Pancreas (tissue), 10 donors: ENCODE measurements around the gene GDPD4. TPM values are rescaled to one million over a fixed set of nuclear protein-coding genes. Genes with fewer than 3 reads are reported as not detected.

ENCODE experiments used
- ATAC-seq, 4 donors: fragments of 200-7000 bp; cut with Tn5 transposase; one replicate each; pipeline versions ENCODE4 v1.8.0 to v1.9.1; 2020; ENCODE audit warnings: mild to moderate bottlenecking in 4 of 4, moderate library complexity in 4 of 4
- DNase-seq, 6 donors: peaks; one replicate each; pipeline ENCODE4 v3.0.0-alpha.2; 2020
- FAIRE-seq: peaks from 2 replicates; lab custom pipeline; 2012; peaks lifted over from hg19 to GRCh38; lab: Jason Lieb, UNC
- H3K27ac ChIP-seq, 4 donors: fragments of 200-600 bp; sonication (generic); 1 replicate in 3 of 4; 2 replicates in 1 of 4; pipeline versions ENCODE4 v1.5.0 to v1.8.0; 2020
- H3K27me3 ChIP-seq, 4 donors: fragments of 200-600 bp; one replicate each; pipeline ENCODE4 v1.8.0; 2021
- H3K36me3 ChIP-seq, 3 donors: fragments of 200-600 bp; sonication (generic) in 1 of 3; one replicate each; pipeline versions ENCODE4 v1.5.0 to v1.8.0; 2020 to 2021
- H3K4me1 ChIP-seq, 3 donors: fragments of 200-600 bp; one replicate each; pipeline ENCODE4 v1.8.0; 2021
- H3K4me3 ChIP-seq, 4 donors: fragments of 200-600 bp; sonication (generic) in 2 of 4; one replicate each; pipeline versions ENCODE4 v1.5.0 to v1.8.0; 2020 to 2021
- H3K9me3 ChIP-seq, 4 donors: fragments of 200-600 bp; one replicate each; pipeline ENCODE4 v1.8.0; 2021
- WGBS, 2 donors: extraction: QIAGEN DNeasy Blood & Tissue Kit; methylation state at CpG; one replicate each; pipeline ENCODE4 v1.1.7; 2013; 5-methylcytosine and 5-hydroxymethylcytosine counted together
- intact Hi-C, 3 donors: fragments of 100-400 bp; cut with DNase I; formaldehyde crosslinking; loops; one replicate each; pipeline versions ENCODE4 v1.11.1 to v1.14.2; 2022
- polyA plus RNA-seq, 2 donors: library from polyadenylated mRNA; stranded (reverse); fragments of 200-250 nt; gene quantifications; one replicate each; pipeline ENCODE4 v1.2.3, GENCODE V29; 2013
- total RNA-seq, 6 donors: library from RNA; stranded (reverse); fragmentation: NEBNext Ultra II Directional in 4 of 6; extraction: Animal tissue kit (Norgen Biotek cat#: 25700) in 4 of 6; gene quantifications; one replicate each; pipeline versions ENCODE4 v1.2.1 to v1.2.4, GENCODE V29; 2021 to 2023
- TF ChIP-seq, protein P1 (sequence below), 4 donors: fragments of 200-600 bp; sonication (generic) in 3 of 4; IDR thresholded peaks; one replicate each; pipeline versions ENCODE4 v1.5.0 to v1.8.0; 2021; ENCODE audit warnings: antibody characterized with exemption in 4 of 4
- donor health status: healthy with polysubstance abuse.
- donor health status: DM: no; HTN: no; CAD: no; lungs with moderate emphysema.
- donor health status: DM: no; HTN: no; CAD: no.
- donor health status: control.
- donor health status: control.
- donor health status: Bipolar disorder and iron deficiency.
- donor health status: DM: yes; HTN: yes; CAD: no.
- donor health status: DM: no; HTN: no; CAD: no.
- donor health status: DM: no; HTN: no; CAD: no.
- donor health status: DM: yes; HTN: yes; CAD: no.

The GDPD4 gene
- total and polyA plus RNA-seq, 8 donors = not detected

GRCh38 chr11:77196961-77197360 is 104.5 kb downstream of the GDPD4 start:
- ATAC-seq = no peak
- H3K4me1 ChIP-seq = no peaks in the 10 kb centered on the region
- no peak overlapping the region for H3K27ac ChIP-seq
- TF ChIP-seq, protein P1, sequence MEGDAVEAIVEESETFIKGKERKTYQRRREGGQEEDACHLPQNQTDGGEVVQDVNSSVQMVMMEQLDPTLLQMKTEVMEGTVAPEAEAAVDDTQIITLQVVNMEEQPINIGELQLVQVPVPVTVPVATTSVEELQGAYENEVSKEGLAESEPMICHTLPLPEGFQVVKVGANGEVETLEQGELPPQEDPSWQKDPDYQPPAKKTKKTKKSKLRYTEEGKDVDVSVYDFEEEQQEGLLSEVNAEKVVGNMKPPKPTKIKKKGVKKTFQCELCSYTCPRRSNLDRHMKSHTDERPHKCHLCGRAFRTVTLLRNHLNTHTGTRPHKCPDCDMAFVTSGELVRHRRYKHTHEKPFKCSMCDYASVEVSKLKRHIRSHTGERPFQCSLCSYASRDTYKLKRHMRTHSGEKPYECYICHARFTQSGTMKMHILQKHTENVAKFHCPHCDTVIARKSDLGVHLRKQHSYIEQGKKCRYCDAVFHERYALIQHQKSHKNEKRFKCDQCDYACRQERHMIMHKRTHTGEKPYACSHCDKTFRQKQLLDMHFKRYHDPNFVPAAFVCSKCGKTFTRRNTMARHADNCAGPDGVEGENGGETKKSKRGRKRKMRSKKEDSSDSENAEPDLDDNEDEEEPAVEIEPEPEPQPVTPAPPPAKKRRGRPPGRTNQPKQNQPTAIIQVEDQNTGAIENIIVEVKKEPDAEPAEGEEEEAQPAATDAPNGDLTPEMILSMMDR (IDR thresholded peaks at IDR 0.05) = no peak
- WGBS, 2 donors = 89 to 92% methylated on average over 8 of the region's 8 CpGs
- H3K4me3 ChIP-seq = no peak overlapping the region
- peak in 2 of 6 donors; percentile 29 to 36 for DNase-seq
- H3K27me3 ChIP-seq = no peaks in the 10 kb centered on the region
- FAIRE-seq = no peak
- H3K9me3 ChIP-seq = no peaks in the 10 kb centered on the region
- intact Hi-C loops = loop anchor here in 2 of 3 donors (5.0 to 10.0 kb wide), 2 partner anchors 355 to 428 kb away; no protein-coding TSS in a partner anchor
- no peaks in the 10 kb centered on the region for H3K36me3 ChIP-seq

DNA sequence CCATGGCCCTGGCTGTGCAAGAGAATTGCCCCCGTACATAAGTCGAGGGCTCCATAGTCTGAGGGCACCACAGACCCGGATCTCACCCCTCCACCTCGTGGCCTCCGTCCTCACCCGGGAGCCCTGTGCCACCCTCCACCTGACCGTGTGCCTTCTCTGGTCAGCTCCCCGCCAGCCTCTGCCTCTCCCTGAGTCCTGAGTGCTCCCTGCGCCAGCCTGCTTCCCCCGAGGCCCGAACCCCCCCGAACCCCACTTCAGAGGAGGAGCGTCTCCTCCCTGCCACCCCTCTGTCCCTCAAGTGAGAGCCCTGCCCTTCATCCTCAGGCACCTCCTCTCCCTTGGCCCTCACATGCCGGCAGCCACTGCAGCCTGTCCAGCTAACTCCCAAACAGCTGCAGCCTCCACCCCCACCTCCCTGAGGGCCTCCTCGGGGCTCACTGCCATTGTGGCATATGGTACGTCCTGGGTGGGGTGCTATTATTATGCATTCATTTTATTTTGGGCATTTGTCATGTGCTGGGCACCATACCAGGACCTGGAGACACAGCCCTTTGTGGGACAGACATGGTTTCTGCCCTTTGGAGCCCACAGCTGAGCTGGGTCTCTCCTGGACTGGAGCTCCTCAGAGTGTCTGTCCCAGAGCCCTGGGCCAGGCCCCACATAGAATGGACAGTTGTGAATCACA is 106.3 kb downstream of the GDPD4 start:
- ATAC-seq (no peak), DNase-seq (peak in 2 of 6 donors; percentile 34 to 60), FAIRE-seq (no peak)
- no peaks in the 10 kb centered on the region for H3K27me3 ChIP-seq
- no peaks in the 10 kb centered on the region for H3K9me3 ChIP-seq
- H3K4me3 ChIP-seq = no peak overlapping the region
- no peaks in the 10 kb centered on the region for H3K4me1 ChIP-seq
- no peaks in the 10 kb centered on the region for H3K36me3 ChIP-seq
- TF ChIP-seq, protein P1 (IDR thresholded peaks at IDR 0.05) = no peak
- 80 to 83% methylated on average over 16 of the region's 16 CpGs for WGBS, 2 donors
- no peak overlapping the region for H3K27ac ChIP-seq
- intact Hi-C loops = loop anchor here in 2 of 3 donors (5.0 to 10.0 kb wide), 2 partner anchors 357 to 430 kb away; no protein-coding TSS in a partner anchor

GRCh38 chr11:77193911-77194830 is 107.3 kb downstream of the GDPD4 start:
- WGBS, 2 donors = 91 to 94% methylated on average over 15 of the region's 15 CpGs
- no peaks in the 10 kb centered on the region for H3K27me3 ChIP-seq
- no peaks in the 10 kb centered on the region for H3K9me3 ChIP-seq
- FAIRE-seq (no peak), DNase-seq (peak in 2 of 6 donors; percentile 30 to 43), ATAC-seq (no peak)
- no peak overlapping the region for H3K4me3 ChIP-seq
- H3K27ac ChIP-seq = no peak overlapping the region
- H3K4me1 ChIP-seq = no peaks in the 10 kb centered on the region
- no peaks in the 10 kb centered on the region for H3K36me3 ChIP-seq
- TF ChIP-seq, protein P1 (IDR thresholded peaks at IDR 0.05) = no peak
- intact Hi-C loops = loop anchor here in 1 of 3 donors (5.0 to 10.0 kb wide), 2 partner anchors 358 to 431 kb away; no protein-coding TSS in a partner anchor

GRCh38 chr11:77193167-77193566 is 108.3 kb downstream of the GDPD4 start:
- TF ChIP-seq, protein P1 (IDR thresholded peaks at IDR 0.05) = no peak
- Histone ChIP-seq H3K36me3 (no peaks in the 10 kb centered on the region), H3K9me3 (no peaks in the 10 kb centered on the region), H3K27me3 (no peaks in the 10 kb centered on the region), H3K27ac (no peak overlapping the region), H3K4me3 (no peak overlapping the region), H3K4me1 (no peaks in the 10 kb centered on the region)
- ATAC-seq = no peak
- DNase-seq = no peak
- intact Hi-C loops = loop anchor here in 1 of 3 donors (5.0 to 10.0 kb wide), 2 partner anchors 359 to 432 kb away; no protein-coding TSS in a partner anchor
- FAIRE-seq = no peak
